GM06990 (cell line): ENCODE data around the gene KRTAP22-1.

ENCODE experiments used
- DNase-seq: peaks from one replicate; pipeline ENCODE4 v3.0.0-alpha.2; 2011; ENCODE audit not compliant: insufficient read length; ENCODE audit errors: extremely low read depth
- H3K27me3 ChIP-seq: replicated peaks from 2 replicates; pipeline ENCODE4 v1.6.0; 2011; ENCODE audit warnings: low read length; ENCODE audit not compliant: control insufficient read depth, insufficient read depth
- H3K36me3 ChIP-seq: 2 replicates; pipeline ENCODE4 v1.5.1; 2011; ENCODE audit warnings: low read length; ENCODE audit not compliant: control insufficient read depth, insufficient read depth
- H3K4me3 ChIP-seq: replicated peaks from 2 replicates; pipeline ENCODE4 v1.5.1; 2011; ENCODE audit warnings: low read depth, mild to moderate bottlenecking, control low read depth, low read length
- TF ChIP-seq, protein P1 (sequence below): IDR thresholded peaks from 2 replicates; pipeline ENCODE4 v1.5.1; 2011; ENCODE audit warnings: low read length, control low read depth, mild to moderate bottlenecking, inconsistent platforms; ENCODE audit not compliant: insufficient read depth, poor library complexity, severe bottlenecking

KRTAP22-1 gene

GRCh38 chr21:30563630-30564029 lies 37.3 kb upstream of the KRTAP22-1 start:
- no peak for DNase-seq
- no peaks in the 10 kb centered on the region for H3K27me3 ChIP-seq

DNA sequence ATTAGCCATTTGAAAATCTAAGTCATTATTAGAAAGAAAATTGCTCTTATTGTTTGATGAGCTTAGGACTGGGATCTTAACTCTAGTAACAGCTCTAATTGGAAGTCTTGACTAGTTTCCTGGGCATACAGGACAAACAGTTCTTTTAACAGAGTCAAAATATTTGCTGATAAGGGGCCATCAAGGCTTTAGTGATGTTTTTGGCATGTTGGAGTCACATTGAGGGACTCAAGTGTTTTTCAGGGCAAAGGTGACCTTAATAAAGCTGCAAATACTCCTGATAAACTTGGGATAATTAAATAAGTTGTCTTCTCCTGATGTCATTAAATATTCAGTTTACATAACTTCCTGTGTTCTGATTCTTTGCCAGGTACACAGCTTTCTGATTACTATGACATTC lies 33.3 kb upstream of the KRTAP22-1 start:
- no peaks in the 10 kb centered on the region for H3K27me3 ChIP-seq
- no peak for DNase-seq
- TF ChIP-seq, protein P1, sequence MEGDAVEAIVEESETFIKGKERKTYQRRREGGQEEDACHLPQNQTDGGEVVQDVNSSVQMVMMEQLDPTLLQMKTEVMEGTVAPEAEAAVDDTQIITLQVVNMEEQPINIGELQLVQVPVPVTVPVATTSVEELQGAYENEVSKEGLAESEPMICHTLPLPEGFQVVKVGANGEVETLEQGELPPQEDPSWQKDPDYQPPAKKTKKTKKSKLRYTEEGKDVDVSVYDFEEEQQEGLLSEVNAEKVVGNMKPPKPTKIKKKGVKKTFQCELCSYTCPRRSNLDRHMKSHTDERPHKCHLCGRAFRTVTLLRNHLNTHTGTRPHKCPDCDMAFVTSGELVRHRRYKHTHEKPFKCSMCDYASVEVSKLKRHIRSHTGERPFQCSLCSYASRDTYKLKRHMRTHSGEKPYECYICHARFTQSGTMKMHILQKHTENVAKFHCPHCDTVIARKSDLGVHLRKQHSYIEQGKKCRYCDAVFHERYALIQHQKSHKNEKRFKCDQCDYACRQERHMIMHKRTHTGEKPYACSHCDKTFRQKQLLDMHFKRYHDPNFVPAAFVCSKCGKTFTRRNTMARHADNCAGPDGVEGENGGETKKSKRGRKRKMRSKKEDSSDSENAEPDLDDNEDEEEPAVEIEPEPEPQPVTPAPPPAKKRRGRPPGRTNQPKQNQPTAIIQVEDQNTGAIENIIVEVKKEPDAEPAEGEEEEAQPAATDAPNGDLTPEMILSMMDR, result no peak
- no peaks in the 10 kb centered on the region for H3K36me3 ChIP-seq
- no peak overlapping the region for H3K4me3 ChIP-seq

More at GRCh38 chr21:30563630-30564029, 37.3 kb upstream of the KRTAP22-1 start:
- H3K4me3 ChIP-seq, result no peak overlapping the region
- H3K36me3 ChIP-seq, result no peaks in the 10 kb centered on the region
- TF ChIP-seq, protein P1, result no peak

- no peaks in the 10 kb centered on the region for H3K36me3 ChIP-seq
- no peak overlapping the region for H3K4me3 ChIP-seq
- no peak for DNase-seq
- TF ChIP-seq, protein P1, result no peak
- H3K27me3 ChIP-seq, result no peaks in the 10 kb centered on the region
Observed at GRCh38 chr21:30577766-30578165, 23.1 kb upstream of the KRTAP22-1 start.

DNA sequence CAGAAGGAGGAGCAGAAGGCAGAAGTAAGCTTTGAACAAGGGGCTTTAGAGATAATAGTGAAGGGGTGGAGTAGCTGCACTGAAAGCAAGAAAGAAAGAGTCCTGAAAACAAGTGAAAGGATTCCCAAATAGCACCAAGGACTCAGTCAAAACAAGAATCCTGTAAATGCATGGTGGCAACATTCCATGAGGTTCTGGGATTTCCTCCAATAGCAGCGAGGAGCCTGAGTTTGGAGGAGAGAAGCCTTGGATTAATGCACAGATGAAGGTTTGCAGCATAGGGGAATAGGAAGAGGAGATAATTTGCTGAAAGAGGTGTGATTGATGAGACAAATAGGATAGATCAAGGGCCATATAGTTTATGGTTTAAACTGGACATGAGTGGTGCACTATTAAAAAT lies 21.5 kb upstream of the KRTAP22-1 start:
- Histone ChIP-seq H3K36me3 (no peaks in the 10 kb centered on the region), H3K27me3 (no peaks in the 10 kb centered on the region), H3K4me3 (no peak overlapping the region)
- DNase-seq, result no peak
- TF ChIP-seq, protein P1, result no peak

GRCh38 chr21:30580132-30580531 lies 20.8 kb upstream of the KRTAP22-1 start:
- no peak for DNase-seq
- TF ChIP-seq, protein P1, result no peak
- Histone ChIP-seq H3K4me3 (no peak overlapping the region), H3K27me3 (no peaks in the 10 kb centered on the region), H3K36me3 (no peaks in the 10 kb centered on the region)

DNA sequence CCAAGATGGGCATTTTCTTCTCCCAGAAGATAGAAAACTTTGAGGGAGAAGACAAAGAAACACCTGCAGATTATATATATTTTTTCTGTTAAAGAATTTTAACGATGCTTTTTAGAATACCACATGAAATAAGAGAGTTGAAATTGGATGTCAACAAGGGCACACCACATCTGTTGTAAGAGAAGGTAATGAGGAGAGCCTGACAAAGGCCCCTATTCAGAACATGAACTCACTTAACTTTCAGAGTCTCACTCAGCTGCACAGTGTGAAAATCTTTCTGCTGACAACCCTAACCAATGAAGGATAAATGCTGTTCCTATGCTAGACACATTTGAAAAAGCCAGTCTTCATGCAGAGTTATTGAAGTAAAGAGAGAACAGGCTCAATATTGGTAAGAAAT lies 18.0 kb upstream of the KRTAP22-1 start:
- no peaks in the 10 kb centered on the region for H3K36me3 ChIP-seq
- no peaks in the 10 kb centered on the region for H3K27me3 ChIP-seq
- DNase-seq, result no peak
- TF ChIP-seq, protein P1, result no peak
- H3K4me3 ChIP-seq, result no peak overlapping the region
